Germinal center (tissue), 1 donor: ENCODE measurements around the gene C12orf76.
A peak's percentile ranks its signal among the peaks of the same experiment; 100 is the strongest.
"Not testable (repeated sequence)": the region's sequence is repeated elsewhere in the genome, so short reads cannot be mapped to it uniquely, and the experiment has no call there.

Experiments
- DNase-seq: peaks from one replicate; pipeline ENCODE4 v3.0.0; 2012; ENCODE audit warnings: mixed read lengths, low spot score

Gene C12orf76

DNA sequence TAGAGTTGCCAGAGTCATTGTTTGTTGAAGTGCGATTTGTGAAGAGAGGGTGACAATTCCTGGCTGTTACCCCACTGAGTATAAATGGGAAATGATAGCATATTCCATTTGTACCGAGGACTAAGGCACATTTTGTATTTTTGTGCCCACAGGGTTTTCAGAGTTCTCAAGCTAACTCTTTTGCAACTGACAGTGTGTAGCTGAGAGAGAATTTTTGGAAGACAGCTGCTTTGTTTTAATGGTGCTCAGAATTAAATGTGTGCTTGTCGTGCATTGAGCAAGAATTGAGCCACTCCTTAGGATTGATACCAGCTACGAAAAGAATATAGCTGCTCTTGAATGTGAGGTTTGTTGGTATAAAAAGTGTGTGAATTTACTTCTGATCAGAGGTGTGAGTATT is 27.4 kb downstream of the C12orf76 start:
- no peak for DNase-seq

DNA sequence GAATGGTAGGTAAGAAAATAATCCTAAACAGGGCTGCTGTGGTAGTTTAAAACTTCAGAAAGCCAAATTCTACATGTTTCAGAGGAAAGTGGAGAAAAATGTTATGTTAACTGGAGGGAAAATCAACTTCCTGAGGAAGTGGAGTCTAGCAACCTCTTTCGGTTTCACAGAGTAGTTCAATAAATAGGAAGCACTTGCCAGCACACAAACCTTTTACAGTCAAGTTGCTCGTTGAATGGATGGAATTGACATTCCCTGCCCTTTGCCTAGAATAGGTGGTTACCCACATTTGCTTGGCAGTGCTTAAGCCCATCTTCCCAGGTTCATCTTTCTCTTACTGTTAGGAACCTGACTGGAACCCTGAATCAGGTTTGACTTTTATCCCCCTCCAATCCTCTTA is 33.2 kb downstream of the C12orf76 start:
- DNase-seq: peak; percentile 55

DNA sequence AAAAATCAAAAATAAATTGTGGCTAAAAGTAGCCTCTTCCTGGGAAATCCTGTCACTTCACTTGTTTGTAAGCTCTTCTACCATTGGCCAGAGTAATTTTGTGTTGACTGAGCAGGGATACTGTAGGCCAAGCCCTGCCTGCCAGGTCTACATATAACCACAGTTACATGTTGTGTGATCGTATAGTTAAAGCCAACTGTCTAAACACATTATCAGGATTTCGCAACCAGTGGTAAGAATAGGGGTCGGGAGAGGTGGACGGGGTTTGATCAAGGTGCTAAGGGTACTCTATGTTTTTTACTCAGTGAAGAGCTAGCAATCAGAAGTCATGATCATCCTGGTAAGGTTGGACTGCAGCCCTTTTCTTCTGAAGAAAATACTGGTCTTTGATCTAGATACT is 35.7 kb downstream of the C12orf76 start:
- no peak for DNase-seq

DNA sequence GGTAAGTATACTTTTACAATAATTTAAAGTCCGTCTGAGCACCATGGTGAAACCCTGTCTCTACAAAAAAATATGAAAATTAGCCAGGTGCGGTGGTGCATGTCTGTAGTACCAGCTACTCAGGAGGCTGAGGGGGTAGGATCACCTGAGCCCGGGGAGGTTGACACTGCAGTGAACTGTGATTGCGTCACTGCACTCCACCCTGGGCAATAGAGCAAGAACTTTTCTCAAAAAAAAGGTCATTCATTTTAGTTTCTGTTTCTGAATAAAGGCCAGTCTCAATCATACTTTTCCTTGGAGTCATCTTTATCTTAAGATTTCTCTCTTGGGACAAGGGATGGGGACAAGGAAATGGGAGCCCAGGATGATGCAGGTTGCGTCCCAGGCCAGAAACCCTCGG is 36.2 kb downstream of the C12orf76 start:
- peak; percentile 63 for DNase-seq

DNA sequence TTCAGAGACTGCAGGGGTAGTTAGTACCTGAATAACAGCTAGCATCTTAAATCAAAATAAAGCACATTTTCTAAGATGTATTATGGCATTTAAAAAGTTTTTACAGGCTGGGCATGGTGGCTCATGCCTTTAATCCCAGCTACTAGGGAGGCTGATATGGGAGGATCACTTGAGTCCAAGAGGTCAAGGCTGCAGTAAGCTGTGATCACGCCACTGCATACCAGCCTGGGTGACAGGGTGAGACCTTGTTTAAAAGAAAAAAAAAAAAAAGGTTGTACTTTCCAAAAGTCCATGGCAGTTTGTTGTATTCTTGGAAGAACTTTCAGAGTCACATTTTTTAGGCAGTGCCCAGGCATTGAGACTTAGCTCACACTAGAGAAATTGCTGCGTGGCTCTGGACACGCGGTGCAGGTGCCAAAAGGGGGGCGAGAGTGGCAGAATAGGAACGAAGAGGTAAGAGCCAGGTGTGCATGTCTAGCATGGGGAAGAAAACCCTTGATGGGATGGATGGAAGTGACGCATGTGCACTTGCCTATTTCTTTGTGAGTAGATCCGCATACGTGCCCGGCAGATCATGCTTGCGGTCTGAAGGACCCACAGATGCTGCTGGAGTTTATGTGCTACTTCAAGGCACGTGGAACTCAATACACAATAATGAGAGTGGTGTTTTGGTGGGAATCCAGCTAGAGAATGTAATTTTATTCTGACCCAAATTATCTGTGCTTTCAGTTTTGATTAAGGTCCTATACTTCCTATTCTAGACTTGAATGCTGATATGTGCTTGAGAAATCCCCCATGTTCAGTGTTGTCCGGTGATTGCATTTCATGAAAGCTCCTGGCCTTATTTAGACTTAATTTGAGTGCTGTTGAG is 37.2 kb downstream of the C12orf76 start:
- DNase-seq: peak; percentile 62

DNA sequence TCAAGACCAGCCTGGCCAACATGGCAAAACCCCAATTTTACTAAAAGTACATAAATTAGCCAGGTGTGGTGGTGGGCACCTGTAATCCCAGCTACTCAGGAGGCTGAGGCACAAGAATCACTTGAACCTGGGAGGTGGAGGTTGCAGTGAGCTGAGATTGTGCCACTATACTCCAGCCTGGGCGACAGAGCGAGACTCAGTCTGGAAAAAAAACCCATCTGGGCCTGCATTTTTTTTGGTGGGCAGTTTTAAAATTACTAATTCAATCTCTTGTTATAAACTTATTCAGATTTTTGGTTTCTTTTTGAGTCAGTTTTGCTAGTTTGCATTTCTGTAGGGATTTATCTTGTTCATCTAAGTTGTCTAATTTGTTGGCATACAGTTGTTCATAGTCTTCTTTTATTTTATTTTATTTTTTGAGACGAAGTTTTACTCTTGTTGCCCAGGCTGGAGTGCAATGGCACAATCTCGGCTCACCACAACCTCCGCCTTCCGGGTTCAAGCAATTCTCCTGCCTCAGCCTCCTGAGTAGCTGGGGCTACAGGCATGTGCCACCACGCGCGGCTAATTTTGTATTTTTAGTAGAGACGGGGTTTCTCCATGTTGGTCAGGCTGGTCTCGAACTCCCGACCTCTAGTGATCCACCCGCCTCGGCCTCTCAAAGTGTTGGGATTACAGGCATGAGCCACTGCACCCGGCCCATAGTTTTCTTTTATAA is 39.5 kb downstream of the C12orf76 start:
- not testable (repeated sequence) for DNase-seq

DNA sequence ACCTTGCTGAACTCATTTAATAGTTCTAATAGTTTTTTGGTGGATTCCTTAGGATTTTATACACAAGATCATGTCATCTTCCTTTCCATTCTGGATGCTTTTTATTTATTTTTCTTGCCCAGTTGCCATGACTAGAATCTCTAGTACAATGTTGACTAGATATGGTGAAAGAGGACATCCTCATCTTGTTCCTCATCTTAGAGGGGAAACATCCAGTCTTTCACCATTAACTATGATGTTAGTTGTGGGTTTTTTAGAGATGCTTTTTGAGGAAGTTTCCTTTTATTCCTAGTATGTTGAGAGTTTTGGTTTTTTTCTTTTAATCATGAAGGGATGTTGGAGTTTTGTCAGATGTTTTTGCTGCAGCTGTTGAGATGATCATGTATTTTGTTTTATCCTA is 40.4 kb downstream of the C12orf76 start:
- DNase-seq: no peak

DNA sequence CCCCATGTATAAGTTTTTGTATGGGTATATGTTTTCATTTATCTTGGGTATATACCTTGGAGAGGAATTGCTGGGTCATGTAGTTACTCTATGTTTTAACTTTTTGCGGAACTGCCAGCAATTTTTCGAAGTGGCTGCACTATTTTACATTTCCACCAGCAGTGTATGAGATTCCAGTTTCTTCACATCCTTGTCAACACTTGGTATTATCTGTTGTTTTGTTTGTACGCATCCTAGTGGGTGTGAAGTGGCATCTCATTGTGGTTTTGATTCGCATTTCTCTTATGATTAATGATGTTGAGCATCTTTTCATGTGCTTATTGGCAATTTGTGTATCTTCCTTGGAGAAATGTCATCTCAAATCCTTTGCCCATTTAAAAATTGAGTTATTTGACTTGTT is 42.2 kb downstream of the C12orf76 start:
- no peak for DNase-seq

DNA sequence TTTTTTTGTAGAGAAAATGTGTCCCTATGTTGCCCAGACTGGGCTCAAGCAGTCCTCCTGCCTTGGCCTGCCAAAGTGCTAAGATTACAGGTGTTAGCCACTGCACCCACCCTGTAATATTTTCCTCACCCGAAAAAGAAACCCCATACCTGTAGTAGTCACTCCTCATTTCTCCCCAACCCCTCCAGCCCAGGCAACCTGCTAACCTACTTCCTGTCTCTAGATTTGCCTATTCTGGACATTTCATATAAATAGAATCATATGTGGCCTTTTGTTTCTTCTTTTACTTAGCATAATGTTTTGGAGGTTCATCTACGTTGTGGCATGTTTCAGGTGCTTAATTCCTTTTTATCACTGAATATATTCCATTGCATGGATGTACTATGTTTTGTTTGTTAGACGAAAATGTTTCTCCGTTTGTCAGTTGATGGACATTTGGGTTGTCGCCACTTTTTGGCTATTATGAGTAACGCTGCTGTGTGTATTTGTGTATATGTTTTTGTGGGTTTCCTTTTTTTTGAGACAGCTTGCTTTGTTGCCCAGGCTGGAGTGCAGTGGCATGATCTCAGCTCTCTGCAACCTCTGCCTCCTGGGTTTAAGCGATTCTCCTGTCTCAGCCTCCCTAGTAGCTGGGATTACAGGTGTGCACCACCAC is 42.9 kb downstream of the C12orf76 start:
- peak; percentile 44 for DNase-seq

DNA sequence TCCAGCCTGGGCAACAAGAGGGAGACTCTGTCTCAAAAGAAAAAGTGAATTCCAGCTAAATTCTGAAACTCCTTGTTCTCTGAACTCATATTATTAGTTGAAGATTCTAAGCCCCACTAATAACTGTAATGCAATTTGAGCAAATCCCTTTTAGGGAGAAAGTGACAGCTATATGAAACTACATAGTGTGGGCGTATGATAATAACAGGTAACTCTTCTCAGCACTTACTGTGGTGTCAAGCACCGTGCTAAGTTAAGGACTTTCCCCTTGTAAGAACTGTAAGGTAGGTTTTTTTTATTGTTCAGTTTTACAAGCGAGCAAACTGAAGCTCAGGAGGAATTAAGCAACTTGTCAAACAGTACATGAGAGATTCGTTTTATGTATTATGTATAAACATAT is 43.7 kb downstream of the C12orf76 start:
- no peak for DNase-seq

DNA sequence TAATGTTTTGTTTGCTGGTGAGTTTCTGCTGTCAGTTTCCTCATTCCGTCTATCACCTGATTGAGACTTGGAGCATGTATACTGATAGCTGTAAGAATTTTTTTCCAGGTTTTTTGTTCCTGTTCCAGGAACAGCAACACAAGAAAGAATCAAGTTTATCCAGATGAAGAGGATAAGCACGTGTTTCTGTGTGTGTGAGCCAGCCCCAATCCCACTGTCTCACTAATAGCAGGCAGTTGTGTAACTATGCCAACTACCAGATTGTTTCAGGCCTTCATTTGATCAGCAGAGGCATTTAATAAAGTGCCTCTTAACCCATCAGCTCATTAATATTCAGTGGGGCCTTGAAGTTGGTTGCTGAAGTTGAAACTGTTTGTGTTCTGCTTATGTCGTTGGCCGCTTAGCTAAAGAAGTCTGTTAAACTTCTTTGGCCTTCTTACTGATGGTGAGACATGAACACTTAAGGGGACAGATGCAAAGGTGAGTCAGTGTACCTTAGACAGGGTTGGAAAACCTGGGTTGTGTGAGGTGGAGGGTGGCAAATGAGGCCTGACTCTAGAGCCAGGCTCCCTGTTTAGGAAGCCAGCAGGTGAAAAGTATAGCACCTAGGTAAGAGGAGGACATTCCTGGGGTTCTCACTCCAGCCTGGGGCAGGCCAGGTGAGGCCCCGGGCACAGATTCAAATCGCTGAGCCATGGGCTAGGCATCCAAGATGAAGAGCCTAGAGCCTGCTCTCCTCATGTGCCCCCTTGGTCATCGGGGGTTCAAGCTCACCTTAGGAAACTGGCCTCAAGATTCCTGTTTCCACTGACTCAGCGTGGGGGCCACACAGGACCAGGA is 45.4 kb downstream of the C12orf76 start:
- DNase-seq: no peak

DNA sequence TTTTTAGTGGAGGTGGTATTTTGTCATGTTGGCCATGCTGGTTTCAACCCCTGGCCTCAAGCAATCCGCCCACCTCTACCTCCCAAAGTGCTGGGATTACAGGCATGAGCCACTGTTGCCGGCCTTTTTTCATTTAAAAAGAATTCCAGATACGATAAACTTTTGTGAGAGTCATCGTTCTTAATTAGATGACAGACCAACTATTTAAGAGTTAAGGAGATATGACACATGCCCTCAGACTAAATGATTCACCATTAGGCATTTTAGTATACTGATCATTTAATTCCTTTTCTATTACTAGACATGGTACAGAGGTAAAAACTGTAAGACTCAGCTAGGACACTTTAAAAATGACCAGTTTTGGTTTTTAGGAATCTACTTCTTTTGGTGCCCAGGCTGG is 46.7 kb downstream of the C12orf76 start:
- DNase-seq: no peak

DNA sequence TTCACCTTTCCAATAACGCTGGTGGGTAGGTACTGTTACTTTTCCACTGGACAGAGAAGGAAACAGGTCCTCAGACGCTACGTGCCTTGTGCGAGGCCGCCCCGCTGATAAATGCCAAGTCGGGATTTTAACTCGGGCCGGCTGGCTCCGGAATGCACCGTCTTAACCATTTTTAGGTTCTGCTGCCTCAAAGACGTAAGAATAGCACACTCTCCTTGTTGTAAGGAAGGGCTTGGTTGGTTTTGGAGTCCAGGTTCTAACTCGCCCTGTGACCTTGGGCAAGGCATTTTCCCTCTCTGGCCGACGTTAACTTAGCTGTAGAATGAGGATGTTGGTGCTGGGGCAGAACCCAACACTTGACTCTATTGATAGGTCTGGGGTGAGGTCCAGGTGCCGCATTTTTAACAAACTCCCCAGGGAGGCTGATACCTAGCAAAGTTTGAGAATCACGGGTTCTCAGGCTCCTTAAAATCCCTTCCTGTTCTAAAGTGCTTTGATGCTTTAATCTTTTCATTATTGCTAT is 48.3 kb downstream of the C12orf76 start:
- DNase-seq: no peak

DNA sequence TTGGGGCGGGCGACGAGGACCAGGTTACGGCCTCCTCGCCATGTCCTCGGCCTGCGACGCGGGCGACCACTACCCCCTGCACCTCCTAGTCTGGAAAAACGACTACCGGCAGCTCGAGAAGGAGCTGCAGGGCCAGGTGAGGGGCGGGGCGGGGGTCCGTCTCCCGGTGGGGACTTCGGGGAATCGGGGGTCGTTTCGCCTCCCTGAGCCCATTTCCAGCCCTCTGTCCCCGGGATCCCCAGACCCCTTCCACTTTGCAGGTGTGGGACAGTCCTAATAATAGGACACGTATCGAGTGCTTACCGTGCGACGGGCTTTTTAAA is 48.7 kb downstream of the C12orf76 start:
- DNase-seq: no peak

DNA sequence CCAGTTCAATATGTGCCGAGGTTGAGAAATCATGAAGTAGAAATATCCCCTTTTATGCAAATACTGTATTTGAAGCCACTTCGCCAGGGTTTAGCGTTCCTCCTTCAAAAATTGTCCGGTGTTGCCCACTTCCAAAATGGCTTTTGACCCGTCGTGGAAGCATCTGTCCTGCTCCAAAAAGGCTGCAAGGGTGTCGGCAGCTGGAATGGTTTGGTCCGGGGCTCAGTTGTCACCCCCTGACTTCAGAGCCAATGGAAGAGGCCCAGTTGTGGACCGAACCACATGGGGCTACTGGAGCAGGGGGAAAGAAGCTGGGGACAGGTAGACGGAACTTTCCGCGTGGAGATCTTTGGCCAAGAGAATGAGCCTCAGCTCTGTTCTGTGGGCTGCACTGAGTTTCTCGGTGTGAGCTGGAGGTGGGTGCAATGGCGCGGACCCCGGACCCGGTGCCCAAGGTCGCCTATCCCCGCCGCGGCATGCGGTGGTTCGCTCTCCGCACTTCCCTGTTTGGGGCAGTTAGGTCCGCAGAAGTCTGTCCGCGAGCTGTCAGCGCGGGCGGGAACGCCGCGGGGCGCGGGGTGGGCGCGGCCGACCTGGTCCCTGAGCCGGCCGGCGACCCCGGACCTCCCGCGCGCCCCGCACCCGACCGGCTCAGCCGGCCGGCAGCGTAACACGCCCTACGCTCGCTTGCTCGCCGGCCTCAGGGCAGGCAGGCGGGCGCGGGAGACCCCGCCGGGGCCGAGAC is 49.2 kb downstream of the C12orf76 start, which contains the start of gene ANKRD13A:
TSS of gene ANKRD13A (plus strand) at position 527 of the 745 bp plus-strand sequence. CDS start 259 bp downstream, outside the sequence.
- peak; percentile 85 for DNase-seq

DNA sequence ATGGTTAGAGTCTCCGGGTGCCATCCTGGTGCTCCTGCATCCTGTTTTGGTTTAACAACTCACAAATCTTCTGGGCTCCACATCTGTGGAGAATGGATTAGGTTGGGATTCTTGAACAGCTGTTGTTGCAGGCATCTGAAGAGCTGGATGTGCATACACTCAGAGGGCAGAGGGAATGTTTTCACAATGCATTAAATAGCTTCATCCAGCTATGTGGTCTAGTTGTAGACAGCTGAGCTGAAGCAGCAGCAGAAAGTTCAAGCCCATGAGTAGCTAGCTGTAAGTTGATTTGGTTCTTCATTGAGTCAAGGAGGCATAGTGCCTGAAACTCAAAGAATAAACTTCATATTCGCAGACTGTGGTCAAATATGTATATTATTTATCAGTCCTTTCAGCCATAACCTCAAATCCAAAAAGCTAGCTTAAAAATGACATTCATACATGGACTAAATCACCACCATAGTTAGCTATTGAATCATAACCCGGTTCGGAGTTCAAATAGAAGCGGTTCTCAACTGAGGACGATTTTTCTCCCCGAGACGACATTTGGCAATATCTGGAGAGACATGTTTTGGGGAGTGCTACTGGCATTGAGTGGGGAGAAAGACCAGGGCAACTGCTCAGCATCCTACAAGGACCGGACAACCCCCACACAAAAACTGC is 50.0 kb downstream of the C12orf76 start:
- no peak for DNase-seq

DNA sequence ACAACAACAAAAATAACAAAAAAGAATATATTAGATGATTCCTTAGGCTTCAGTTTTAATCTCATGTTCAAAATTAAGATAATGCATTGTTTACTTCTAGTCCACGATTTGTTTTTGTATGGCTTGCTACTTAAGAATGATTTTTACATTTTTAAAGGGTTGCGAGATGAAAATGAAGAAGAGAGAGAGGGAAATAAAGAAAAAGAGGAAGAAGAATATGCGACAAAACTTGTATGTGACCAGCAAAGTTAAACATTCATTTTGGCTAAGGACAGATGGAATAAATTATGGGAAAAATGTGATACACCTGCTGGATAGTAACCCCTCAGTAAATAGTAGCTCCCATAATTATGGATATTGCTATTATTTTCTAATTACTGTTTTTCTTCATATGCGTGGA is 50.9 kb downstream of the C12orf76 start:
- no peak for DNase-seq

DNA sequence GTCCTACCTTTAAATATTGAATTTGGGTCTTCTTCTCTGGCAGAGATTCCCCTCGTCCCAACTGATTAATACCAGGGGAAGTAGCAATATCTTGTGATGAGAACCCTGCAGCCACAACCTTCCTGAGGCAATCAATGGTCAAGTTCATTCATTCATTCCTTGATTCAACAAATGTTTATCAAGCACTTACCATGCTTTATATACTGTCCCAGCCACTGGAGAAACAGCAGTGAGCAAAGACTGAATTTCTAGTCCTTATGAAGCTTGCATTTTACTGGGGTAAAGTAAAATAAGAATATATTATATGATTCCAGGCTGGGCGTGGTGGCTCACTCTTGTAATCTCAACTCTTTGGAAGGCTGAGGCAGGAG is 51.9 kb downstream of the C12orf76 start:
- no peak for DNase-seq

DNA sequence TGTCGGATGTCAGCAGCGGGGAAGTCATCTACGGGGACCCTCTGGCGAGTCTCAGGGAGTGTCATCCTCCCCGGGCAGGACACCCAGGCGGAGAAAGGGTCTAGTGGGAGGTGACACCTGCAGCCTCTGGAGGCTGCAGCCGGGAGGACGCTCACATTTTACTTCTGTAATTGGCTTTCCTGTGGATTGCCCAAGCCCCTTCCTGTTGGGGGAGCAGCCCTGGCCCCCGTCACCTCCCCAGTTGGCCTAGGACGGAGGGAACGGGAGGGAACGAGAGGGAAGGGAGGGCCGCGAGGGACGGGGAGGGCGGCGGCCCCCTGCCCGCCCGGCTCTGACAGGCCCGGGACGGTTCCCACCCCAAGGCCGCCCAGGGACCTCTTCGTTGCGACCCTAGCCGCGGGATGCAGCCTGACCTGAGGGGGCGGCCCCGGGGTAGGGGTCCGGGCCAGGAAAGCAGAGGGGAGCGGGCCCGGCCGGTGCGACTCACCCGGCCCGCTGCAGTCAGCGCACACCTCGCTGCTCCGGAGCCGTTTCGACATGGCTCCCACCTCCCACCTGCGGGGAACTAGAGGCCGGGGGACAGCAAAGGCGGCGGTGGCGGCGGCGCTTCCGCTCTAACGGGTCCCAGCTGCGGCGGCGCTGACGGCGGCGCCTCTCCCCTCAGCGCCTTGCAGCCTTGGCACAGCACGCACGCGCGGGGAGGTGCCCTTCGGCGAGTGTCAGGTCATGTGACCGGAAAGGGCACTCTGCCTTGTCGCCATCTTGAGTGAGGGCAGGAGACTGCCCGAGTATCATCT is 52.4 kb downstream of the C12orf76 start, which contains the start of gene GIT2:
TSS of gene GIT2 (minus strand) at position 683 of the 797 bp plus-strand sequence. CDS start at position 539, 144 bp downstream.
- peak; percentile 92 for DNase-seq

DNA sequence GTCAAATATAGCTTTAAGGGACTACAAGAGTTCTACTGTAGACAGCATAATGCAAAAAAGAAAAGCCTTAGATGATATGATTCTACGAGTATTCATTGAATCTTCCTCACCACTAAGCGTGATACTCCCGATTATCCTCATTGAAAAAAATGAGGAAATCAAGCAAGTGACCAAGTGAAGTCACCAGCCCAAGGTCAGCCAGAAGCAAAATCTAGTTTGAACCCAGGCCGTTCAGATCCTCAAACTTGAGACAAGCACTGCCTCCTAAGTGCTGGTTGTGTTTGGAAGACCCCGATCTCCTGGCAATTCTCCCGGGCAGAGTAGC is 53.0 kb downstream of the C12orf76 start:
- no peak for DNase-seq
